GM12892 (cell line): Measurements from ENCODE around the gene GNAQ.

Source experiments
- POLR2A ChIP-seq: IDR thresholded peaks from 2 replicates; pipeline ENCODE4 v1.6.1; 2011; ENCODE audit warnings: low read depth, low read length, control low read depth
- POLR2AphosphoS5 ChIP-seq: IDR thresholded peaks from 2 replicates; pipeline ENCODE4 v1.6.1; 2011; ENCODE audit warnings: low read depth, low read length, control low read depth

- TF ChIP-seq POLR2A = no peak
- no peak for TF ChIP-seq POLR2AphosphoS5
These were observed 211.2 kb downstream of the GNAQ start for GRCh38 chr9:77820293-77820954.
